Esophagus squamous epithelium (tissue), 5 donors: ENCODE data around the gene PLEKHN1. TPM values are rescaled to one million over a fixed set of nuclear protein-coding genes. Genes with fewer than 3 reads are reported as not detected.

Experiments
- DNase-seq: peaks from one replicate; lab custom pipeline; 2025; lab: John Stamatoyannopoulos, UW
- H3K27ac ChIP-seq, 4 donors: fragments of 200-600 bp; sonication (generic); one replicate each; pipeline ENCODE4 v1.5.1; 2016 to 2019; ENCODE audit warnings: mild to moderate bottlenecking in 1 of 4
- H3K27me3 ChIP-seq, 4 donors: fragments of 200-600 bp; sonication (generic); 1 replicate in 3 of 4; 2 replicates in 1 of 4; pipeline versions ENCODE4 v1.5.1 to v1.6.0; 2017 to 2021; ENCODE audit warnings: antibody characterized with exemption in 1 of 4
- H3K36me3 ChIP-seq, 3 donors: fragments of 200-600 bp; sonication (generic); one replicate each; pipeline ENCODE4 v1.5.1; 2016 to 2019
- H3K4me1 ChIP-seq, 3 donors: fragments of 200-600 bp; sonication (generic); one replicate each; pipeline ENCODE4 v1.5.1; 2017 to 2019
- H3K4me3 ChIP-seq, 4 donors: fragments of 200-600 bp; sonication (generic); 1 replicate in 3 of 4; 2 replicates in 1 of 4; pipeline ENCODE4 v1.5.1; 2016 to 2019; ENCODE audit warnings: mild to moderate bottlenecking in 2 of 4, moderate library complexity in 1 of 4
- H3K9me3 ChIP-seq, 3 donors: fragments of 200-600 bp; sonication (generic); one replicate each; pipeline ENCODE4 v1.5.1; 2016 to 2019
- CTCF ChIP-seq, 6 experiments: fragments of 450-650 bp in 4 of 6; fragments of 200-600 bp in 2 of 6; sonication (generic) in 2 of 6; IDR thresholded peaks; one replicate each; pipeline ENCODE4 v1.5.1; 2016 to 2019; ENCODE audit warnings: antibody characterized with exemption in 6 of 6, mild to moderate bottlenecking in 4 of 6, moderate library complexity in 4 of 6
- POLR2A ChIP-seq, 4 donors: fragments of 450-650 bp; IDR thresholded peaks; one replicate each; pipeline ENCODE4 v1.6.1; 2017; ENCODE audit warnings: antibody characterized with exemption in 4 of 4, mild to moderate bottlenecking in 4 of 4, moderate library complexity in 3 of 4
- WGBS, 2 donors: methylation state at CpG; one replicate each; pipeline ENCODE4 v1.1.5; 2018; 5-methylcytosine and 5-hydroxymethylcytosine counted together
- intact Hi-C: fragments of 100-400 bp; cut with DNase I; formaldehyde crosslinking; loops from one replicate; pipeline ENCODE4 v1.15.0; 2022
- total RNA-seq, 4 donors: library from RNA; depleted of rRNA; stranded (reverse); fragments of >200 nt; gene quantifications; one replicate each; pipeline ENCODE4 v1.1.0, GENCODE V29; 2016
- donor health status: DM: yes; HTN: yes; CAD: no.

PLEKHN1 gene
- total RNA-seq, 4 donors from 2014 or later = 16.8 to 39.6 (median 23.4) TPM

GRCh38 chr1:1020000-1020404, 53.7 kb downstream of the PLEKHN1 start, which contains the start of gene AGRN:
TSS of gene AGRN (plus strand) at chr1:1020120. CDS start at chr1:1020173, 53 bp downstream.
- WGBS, 2 donors = no CpG with 5 or more reads among the region's 58 CpGs
- Histone ChIP-seq H3K36me3 (no peaks in the 10 kb centered on the region), H3K4me1 (peaks cover 31 to 58% (median 34%) of the 10 kb centered on the region in 3 donors), H3K27me3 (peaks cover 0 to 11% (median 0%) of the 10 kb centered on the region in 4 donors), H3K4me3 (peak within 1 kb of the TSS; percentile 65 to 90 (median 82)), H3K9me3 (no peaks in the 10 kb centered on the region), H3K27ac (peak within 1 kb of the TSS; percentile 87 to 97 (median 96))
- intact Hi-C loops = no loop called here
- DNase-seq = no peak
- TF ChIP-seq CTCF (IDR thresholded peaks at IDR 0.05) (no peak), POLR2A (IDR thresholded peaks at IDR 0.05) (peak in 1 of 4 donors; percentile 52)

- Histone ChIP-seq H3K36me3 (no peaks in the 10 kb centered on the region), H3K4me1 (peaks cover 35 to 61% (median 36%) of the 10 kb centered on the region in 3 donors), H3K9me3 (no peaks in the 10 kb centered on the region), H3K27me3 (peaks cover 0 to 11% (median 0%) of the 10 kb centered on the region in 4 donors), H3K27ac (peak overlapping the region; percentile 87 to 97 (median 96)), H3K4me3 (peak overlapping the region; percentile 65 to 90 (median 82))
- intact Hi-C loops = no loop called here
- TF ChIP-seq POLR2A (IDR thresholded peaks at IDR 0.05) = no peak
- no peak for TF ChIP-seq CTCF (IDR thresholded peaks at IDR 0.05)
- 0% methylated on average over 1 of the region's 59 CpGs; no CpG with 5 or more reads in 1 of the 2 donors for WGBS, 2 donors
- DNase-seq = no peak
These were observed 54.2 kb downstream of the PLEKHN1 start for GRCh38 chr1:1020415-1021009.

GRCh38 chr1:1021010-1021919, 55.0 kb downstream of the PLEKHN1 start:
- intact Hi-C loops = no loop called here
- DNase-seq = no peak
- H3K36me3 ChIP-seq = no peaks in the 10 kb centered on the region
- peak overlapping the region; percentile 64 to 97 (median 90) for H3K27ac ChIP-seq
- TF ChIP-seq POLR2A (IDR thresholded peaks at IDR 0.05) (no peak), CTCF (IDR thresholded peaks at IDR 0.05) (no peak)
- H3K4me1 ChIP-seq = peaks cover 36 to 69% (median 40%) of the 10 kb centered on the region in 3 donors
- no peaks in the 10 kb centered on the region for H3K9me3 ChIP-seq
- peak overlapping the region; percentile 65 to 90 (median 82) for H3K4me3 ChIP-seq
- peaks cover 0 to 11% (median 0%) of the 10 kb centered on the region in 4 donors for H3K27me3 ChIP-seq
- WGBS, 2 donors = 14% methylated on average over 2 of the region's 33 CpGs; no CpG with 5 or more reads in 1 of the 2 donors

GRCh38 chr1:1021920-1022259, 55.6 kb downstream of the PLEKHN1 start:
- Histone ChIP-seq H3K36me3 (no peaks in the 10 kb centered on the region), H3K4me1 (peaks cover 36 to 75% (median 45%) of the 10 kb centered on the region in 3 donors)

More at GRCh38 chr1:1021920-1022259, 55.6 kb downstream of the PLEKHN1 start:
- peak overlapping the region; percentile 64 to 97 (median 90) for H3K27ac ChIP-seq
- TF ChIP-seq CTCF (IDR thresholded peaks at IDR 0.05) = no peak
- TF ChIP-seq POLR2A (IDR thresholded peaks at IDR 0.05) = no peak
- peak overlapping the region in 2 of 4 donors; percentile 81 to 83 for H3K4me3 ChIP-seq
- intact Hi-C loops = no loop called here
- H3K27me3 ChIP-seq = peaks cover 0 to 11% (median 0%) of the 10 kb centered on the region in 4 donors
- 100% methylated on average over 1 of the region's 10 CpGs; no CpG with 5 or more reads in 1 of the 2 donors for WGBS, 2 donors
- H3K9me3 ChIP-seq = no peaks in the 10 kb centered on the region
- no peak for DNase-seq
